Loucy (cell line): ENCODE data around the gene MAP4K2.
A peak's percentile ranks its signal among the peaks of the same experiment; 100 is the strongest.

Experiments
- H2AFZ ChIP-seq: fragments of 200-600 bp; sonication (generic); 2 replicates; pipeline ENCODE4 v1.6.0; 2016; ENCODE audit warnings: antibody characterized with exemption, mild to moderate bottlenecking, low read length, moderate library complexity
- H3F3A ChIP-seq: fragments of 200-600 bp; 2 replicates; pipeline ENCODE4 v1.6.0; 2016; ENCODE audit warnings: antibody characterized with exemption, low read depth, mild to moderate bottlenecking
- H3K27me3 ChIP-seq: fragments of 200-600 bp; sonication (generic); 2 replicates; pipeline ENCODE4 v1.6.1; 2014; ENCODE audit warnings: low read length, mild to moderate bottlenecking; ENCODE audit not compliant: insufficient read depth, poor library complexity, severe bottlenecking
- H3K36me3 ChIP-seq: fragments of 200-600 bp; sonication (generic); 2 replicates; pipeline ENCODE4 v1.6.1; 2016; ENCODE audit warnings: low read length; ENCODE audit not compliant: insufficient read depth
- H3K4me1 ChIP-seq: fragments of 200-600 bp; sonication (generic); 2 replicates; pipeline ENCODE4 v1.5.1; 2014; ENCODE audit warnings: low read length, mild to moderate bottlenecking; ENCODE audit not compliant: insufficient read depth, poor library complexity, severe bottlenecking
- H3K4me2 ChIP-seq: fragments of 200-600 bp; sonication (generic); 2 replicates; pipeline ENCODE4 v1.6.0; 2014; ENCODE audit warnings: antibody characterized with exemption, low read length, low read depth, mild to moderate bottlenecking; ENCODE audit not compliant: poor library complexity, severe bottlenecking
- H3K4me3 ChIP-seq: fragments of 200-600 bp; sonication (generic); 2 replicates; pipeline ENCODE4 v1.5.1; 2014; ENCODE audit warnings: low read length, mild to moderate bottlenecking, mixed read lengths; ENCODE audit not compliant: poor library complexity, severe bottlenecking
- H3K79me2 ChIP-seq: fragments of 200-600 bp; sonication (generic); 2 replicates; pipeline ENCODE4 v1.6.1; 2014; ENCODE audit warnings: low read length; ENCODE audit not compliant: insufficient read depth
- H3K9ac ChIP-seq: fragments of 200-600 bp; sonication (generic); 2 replicates; pipeline ENCODE4 v1.6.0; 2014; ENCODE audit warnings: mild to moderate bottlenecking, low read depth, low read length, moderate library complexity; ENCODE audit not compliant: poor library complexity, severe bottlenecking
- H3K9me2 ChIP-seq: fragments of 200-600 bp; sonication (generic); replicated peaks from 2 replicates; pipeline ENCODE4 v1.6.1; 2016; ENCODE audit warnings: low read depth, low read length, mixed read lengths
- H3K9me3 ChIP-seq: fragments of 200-600 bp; sonication (generic); 2 replicates; pipeline ENCODE4 v1.6.1; 2014; ENCODE audit warnings: mild to moderate bottlenecking, antibody characterized with exemption, low read length, low read depth; ENCODE audit not compliant: insufficient read depth
- H4K20me1 ChIP-seq: fragments of 200-600 bp; sonication (generic); 2 replicates; pipeline ENCODE4 v1.6.0; 2014; ENCODE audit warnings: antibody characterized with exemption, low read length, mild to moderate bottlenecking; ENCODE audit not compliant: insufficient read depth, poor library complexity, severe bottlenecking
- CTCF ChIP-seq: fragments of 200-600 bp; sonication (generic); conservative IDR thresholded peaks from 2 replicates; pipeline ENCODE4 v1.5.1; 2014; ENCODE audit warnings: mild to moderate bottlenecking, antibody characterized with exemption, low read length
- EZH2phosphoT487 ChIP-seq: fragments of 200-600 bp; IDR thresholded peaks from 2 replicates; pipeline ENCODE4 v1.6.1; 2018; ENCODE audit warnings: antibody characterized with exemption, mild to moderate bottlenecking, moderate library complexity, borderline replicate concordance

The MAP4K2 gene

GRCh38 chr11:64774144-64774543, 28.9 kb downstream of the MAP4K2 start:
- H3K4me2 ChIP-seq, result peak overlapping the region; percentile 92
- H3K27me3 ChIP-seq, result no peaks in the 10 kb centered on the region
- no peaks in the 10 kb centered on the region for H3K9me2 ChIP-seq
- H3K79me2 ChIP-seq, result peaks cover 85% of the 10 kb centered on the region
- peak overlapping the region; percentile 35 for H3K4me3 ChIP-seq
- no peaks in the 10 kb centered on the region for H3K9me3 ChIP-seq
- no peak overlapping the region for H2AFZ ChIP-seq
- peaks cover 84% of the 10 kb centered on the region for H4K20me1 ChIP-seq
- H3K9ac ChIP-seq, result peak overlapping the region; percentile 8
- peaks cover 60% of the 10 kb centered on the region for H3K4me1 ChIP-seq
- TF ChIP-seq EZH2phosphoT487, result no peak
- TF ChIP-seq CTCF, result no peak
- peaks cover 27% of the 10 kb centered on the region; the same call in 1 of the 2 replicates for H3F3A ChIP-seq
- peaks cover 81% of the 10 kb centered on the region for H3K36me3 ChIP-seq

- H3K9me2 ChIP-seq, result no peaks in the 10 kb centered on the region
- H3K4me3 ChIP-seq, result peak overlapping the region; percentile 35
- H3F3A ChIP-seq, result peaks cover 34% of the 10 kb centered on the region
- peak overlapping the region; percentile 92 for H3K4me2 ChIP-seq
- peaks cover 98% of the 10 kb centered on the region for H3K36me3 ChIP-seq
- H3K4me1 ChIP-seq, result peaks cover 68% of the 10 kb centered on the region
- no peaks in the 10 kb centered on the region for H3K27me3 ChIP-seq
- no peaks in the 10 kb centered on the region for H3K9me3 ChIP-seq
- peaks cover 99% of the 10 kb centered on the region for H4K20me1 ChIP-seq
- H3K79me2 ChIP-seq, result peaks cover 99% of the 10 kb centered on the region
- TF ChIP-seq CTCF (no peak), EZH2phosphoT487 (no peak)
- H2AFZ ChIP-seq, result no peak overlapping the region
- peak overlapping the region; percentile 8 for H3K9ac ChIP-seq
Observed at GRCh38 chr11:64772303-64773018, 30.6 kb downstream of the MAP4K2 start.

GRCh38 chr11:64771861-64772260, 31.2 kb downstream of the MAP4K2 start:
- Histone ChIP-seq H3K9ac (no peak overlapping the region), H3K9me2 (no peaks in the 10 kb centered on the region), H4K20me1 (peaks cover 99% of the 10 kb centered on the region), H3K27me3 (no peaks in the 10 kb centered on the region), H3K4me3 (peak overlapping the region; percentile 35), H3K4me1 (peaks cover 67% of the 10 kb centered on the region), H3K9me3 (no peaks in the 10 kb centered on the region), H3K36me3 (peaks cover 100% of the 10 kb centered on the region), H3K4me2 (peak overlapping the region; percentile 92), H3F3A (peaks cover 34% of the 10 kb centered on the region), H3K79me2 (peaks cover 99% of the 10 kb centered on the region), H2AFZ (no peak overlapping the region)
- no peak for TF ChIP-seq CTCF
- TF ChIP-seq EZH2phosphoT487, result no peak
